ENCODE results near the gene GRPR.

GRCh38 chrX:16156692-16157331 is 33.4 kb downstream of the GRPR start:
- no peak for TF ChIP-seq CTCF (conservative IDR thresholded peaks at IDR 0.05 in 1 of 2, IDR thresholded peaks at IDR 0.05 in 1 of 2; ENCODE audit: low read depth in 1 of 2, low read length in 2 of 2)
- TF ChIP-seq EZH2 (IDR thresholded peaks at IDR 0.05; ENCODE audit: low read length, missing control alignments) = no peak
